ENCODE results near the gene HNRNPM. TPM values are rescaled to one million over a fixed set of nuclear protein-coding genes. Genes with fewer than 3 reads are reported as not detected.

Gene HNRNPM
- total RNA-seq, 6 experiments from 2014 or later: 144 to 217 (median 194) TPM

GRCh38 chr19:8446061-8446709 lies 1.4 kb downstream of the HNRNPM start:
- peak overlapping the region; percentile 96 for H3K4me3 Mint-ChIP-seq
- H3K27me3 Mint-ChIP-seq (ENCODE audit: insufficient read depth): no peaks in the 10 kb centered on the region; the same call in 1 of the 2 replicates
- peaks cover 21% of the 10 kb centered on the region for H3K36me3 Mint-ChIP-seq (ENCODE audit: low read depth)
- H3K4me1 Mint-ChIP-seq (ENCODE audit: low read depth): peaks cover 47% of the 10 kb centered on the region
- H3K27ac Mint-ChIP-seq: peak overlapping the region; percentile 74
- TF ChIP-seq CTCF (IDR thresholded peaks at IDR 0.05): no peak
- no peaks in the 10 kb centered on the region for H3K9me3 Mint-ChIP-seq
- DNase-seq: no peak

GRCh38 chr19:8449830-8450229 lies 5.1 kb downstream of the HNRNPM start:
- TF ChIP-seq CTCF (IDR thresholded peaks at IDR 0.05): no peak
- no peaks in the 10 kb centered on the region; the same call in 1 of the 2 replicates for H3K27me3 Mint-ChIP-seq (ENCODE audit: insufficient read depth)
- H3K4me3 Mint-ChIP-seq: no peak overlapping the region
- no peak for DNase-seq
- H3K27ac Mint-ChIP-seq: no peak overlapping the region
- H3K9me3 Mint-ChIP-seq: no peaks in the 10 kb centered on the region
- peaks cover 22% of the 10 kb centered on the region for H3K36me3 Mint-ChIP-seq (ENCODE audit: low read depth)
- peaks cover 68% of the 10 kb centered on the region for H3K4me1 Mint-ChIP-seq (ENCODE audit: low read depth)

- H3K4me3 Mint-ChIP-seq: 0 out of 2 replicates have a peak overlapping the region, but pooled peaks have one; percentile 9
- peaks cover 75% of the 10 kb centered on the region for H3K4me1 Mint-ChIP-seq (ENCODE audit: low read depth)
- no peak for DNase-seq
- H3K9me3 Mint-ChIP-seq: no peaks in the 10 kb centered on the region
- no peak for TF ChIP-seq CTCF (IDR thresholded peaks at IDR 0.05)
- peak overlapping the region; percentile 55 for H3K27ac Mint-ChIP-seq
- H3K27me3 Mint-ChIP-seq (ENCODE audit: insufficient read depth): no peaks in the 10 kb centered on the region; the same call in 1 of the 2 replicates
- peaks cover 19% of the 10 kb centered on the region for H3K36me3 Mint-ChIP-seq (ENCODE audit: low read depth)
These were observed 6.6 kb downstream of the HNRNPM start for GRCh38 chr19:8451377-8451776.

GRCh38 chr19:8451885-8452284 lies 7.1 kb downstream of the HNRNPM start:
- peak; percentile 58 for DNase-seq
- TF ChIP-seq CTCF (IDR thresholded peaks at IDR 0.05): no peak
- Mint-ChIP-seq H3K27me3 (ENCODE audit: insufficient read depth) (no peaks in the 10 kb centered on the region; the same call in 1 of the 2 replicates), H3K4me3 (0 out of 2 replicates have a peak overlapping the region, but pooled peaks have one; percentile 9), H3K36me3 (ENCODE audit: low read depth) (peaks cover 22% of the 10 kb centered on the region), H3K27ac (peak overlapping the region; percentile 55), H3K4me1 (ENCODE audit: low read depth) (peaks cover 75% of the 10 kb centered on the region), H3K9me3 (no peaks in the 10 kb centered on the region)

GRCh38 chr19:8452446-8453123 lies 7.8 kb downstream of the HNRNPM start:
- no peaks in the 10 kb centered on the region for H3K9me3 Mint-ChIP-seq
- TF ChIP-seq CTCF (IDR thresholded peaks at IDR 0.05): no peak
- H3K27me3 Mint-ChIP-seq (ENCODE audit: insufficient read depth): no peaks in the 10 kb centered on the region; the same call in 1 of the 2 replicates
- H3K4me3 Mint-ChIP-seq: no peak overlapping the region
- H3K27ac Mint-ChIP-seq: no peak overlapping the region
- DNase-seq: no peak
- peaks cover 75% of the 10 kb centered on the region for H3K4me1 Mint-ChIP-seq (ENCODE audit: low read depth)
- peaks cover 17% of the 10 kb centered on the region for H3K36me3 Mint-ChIP-seq (ENCODE audit: low read depth)
